Measurements from ENCODE around the gene DOC2B. TPM values are rescaled to one million over a fixed set of nuclear protein-coding genes. Genes with fewer than 3 reads are reported as not detected.

The DOC2B gene
- total and polyA plus RNA-seq, 7 donors = 1.7 to 6.3 (median 3.3) TPM

- no peaks in the 10 kb centered on the region for H3K9me3 ChIP-seq
- intact Hi-C loops (cut with DNase I) = no loop called here
- no peaks in the 10 kb centered on the region for H3K36me3 ChIP-seq (ENCODE audit: insufficient read depth in 1 of 2, low read depth in 1 of 2)
- H3K27ac ChIP-seq = no peak overlapping the region
- H3K4me3 ChIP-seq = no peak overlapping the region
- WGBS, 3 donors = 76 to 82% (median 76%) methylated on average over 16 of the region's 16 CpGs
- no peak for ATAC-seq
- peaks cover 0 to 49% (median 4%) of the 10 kb centered on the region in 3 donors for H3K27me3 ChIP-seq (ENCODE audit: insufficient read depth in 3 of 3, low read length in 2 of 3)
- DNase-seq = peak in 1 of 2 donors; percentile 31
- H3K4me1 ChIP-seq = no peaks in the 10 kb centered on the region
- TF ChIP-seq CTCF (IDR thresholded peaks at IDR 0.05) = no peak
Observed at GRCh38 chr17:194828-195602, 13.6 kb upstream of the DOC2B start.

DNA sequence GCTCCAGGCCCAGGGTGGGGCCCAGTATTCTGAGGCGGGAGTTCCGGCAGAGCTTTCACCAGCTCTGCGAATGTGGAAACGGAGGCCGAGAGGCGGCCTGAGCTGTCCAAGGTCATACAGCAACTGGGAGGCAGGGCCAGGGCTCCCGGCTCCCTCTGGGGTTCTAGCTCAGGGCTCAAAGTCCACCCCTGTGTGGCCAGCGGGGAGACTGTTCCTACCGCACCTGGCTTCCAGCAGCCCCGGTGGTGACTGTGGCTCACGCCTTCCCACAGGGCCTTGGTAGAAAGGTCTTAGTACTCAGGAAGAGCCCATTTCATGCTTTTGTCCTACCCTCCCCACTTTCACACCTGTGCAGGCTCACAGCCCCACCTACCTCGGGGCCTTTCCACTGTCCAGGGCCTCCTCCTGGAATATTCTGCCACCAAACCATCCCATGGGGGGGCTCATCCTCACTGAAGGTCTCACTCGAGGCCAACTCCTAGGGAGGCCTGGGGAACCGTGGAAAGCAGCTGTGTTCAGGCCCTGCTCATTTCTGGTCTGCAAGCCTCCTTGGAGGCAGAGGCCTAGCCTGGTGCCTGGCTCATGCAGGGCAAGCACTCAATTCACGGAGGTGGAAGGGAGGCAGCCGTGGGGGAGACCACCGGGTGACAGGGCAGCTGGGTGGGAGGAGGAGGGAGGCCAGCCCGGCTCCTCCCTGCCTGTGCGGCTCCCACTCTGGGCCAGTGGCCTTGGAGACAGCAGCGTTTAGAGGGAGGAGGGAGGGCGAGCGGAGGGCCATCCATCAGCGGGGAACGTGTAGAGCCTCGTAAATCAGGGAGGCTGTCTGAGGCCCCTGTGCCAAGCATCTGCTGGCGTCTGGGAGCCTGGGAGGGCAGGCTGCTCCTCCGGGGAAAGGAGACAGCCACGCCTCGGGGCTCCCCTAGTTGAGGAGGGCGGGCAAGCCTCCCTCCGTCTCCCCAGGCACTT, 12.7 kb upstream of the DOC2B start:
- Histone ChIP-seq H3K4me1 (no peaks in the 10 kb centered on the region), H3K36me3 (ENCODE audit: insufficient read depth in 1 of 2, low read depth in 1 of 2) (no peaks in the 10 kb centered on the region), H3K27me3 (ENCODE audit: insufficient read depth in 3 of 3, low read length in 2 of 3) (peaks cover 0 to 40% (median 4%) of the 10 kb centered on the region in 3 donors), H3K4me3 (no peak overlapping the region), H3K27ac (no peak overlapping the region), H3K9me3 (no peaks in the 10 kb centered on the region)
- intact Hi-C loops (cut with DNase I) = no loop called here
- 52 to 63% (median 61%) methylated on average over 27 to 31 of the region's 31 CpGs for WGBS, 3 donors
- ATAC-seq (no peak), DNase-seq (peak in 1 of 2 donors; percentile 34)
- no peak for TF ChIP-seq CTCF (IDR thresholded peaks at IDR 0.05)

- H3K36me3 ChIP-seq (ENCODE audit: insufficient read depth in 1 of 2, low read depth in 1 of 2) = no peaks in the 10 kb centered on the region
- peak in 1 of 2 donors; percentile 25 for DNase-seq
- TF ChIP-seq CTCF (IDR thresholded peaks at IDR 0.05) = no peak
- intact Hi-C loops (cut with DNase I) = no loop called here
- peaks cover 0 to 39% (median 4%) of the 10 kb centered on the region in 3 donors for H3K27me3 ChIP-seq (ENCODE audit: insufficient read depth in 3 of 3, low read length in 2 of 3)
- no peak overlapping the region for H3K4me3 ChIP-seq
- WGBS, 3 donors = 91 to 96% (median 94%) methylated on average over 8 of the region's 8 CpGs
- no peak overlapping the region for H3K27ac ChIP-seq
- ATAC-seq = no peak
- H3K4me1 ChIP-seq = no peaks in the 10 kb centered on the region
- H3K9me3 ChIP-seq = no peaks in the 10 kb centered on the region
Observed at GRCh38 chr17:193426-193810, 12.0 kb upstream of the DOC2B start.

DNA sequence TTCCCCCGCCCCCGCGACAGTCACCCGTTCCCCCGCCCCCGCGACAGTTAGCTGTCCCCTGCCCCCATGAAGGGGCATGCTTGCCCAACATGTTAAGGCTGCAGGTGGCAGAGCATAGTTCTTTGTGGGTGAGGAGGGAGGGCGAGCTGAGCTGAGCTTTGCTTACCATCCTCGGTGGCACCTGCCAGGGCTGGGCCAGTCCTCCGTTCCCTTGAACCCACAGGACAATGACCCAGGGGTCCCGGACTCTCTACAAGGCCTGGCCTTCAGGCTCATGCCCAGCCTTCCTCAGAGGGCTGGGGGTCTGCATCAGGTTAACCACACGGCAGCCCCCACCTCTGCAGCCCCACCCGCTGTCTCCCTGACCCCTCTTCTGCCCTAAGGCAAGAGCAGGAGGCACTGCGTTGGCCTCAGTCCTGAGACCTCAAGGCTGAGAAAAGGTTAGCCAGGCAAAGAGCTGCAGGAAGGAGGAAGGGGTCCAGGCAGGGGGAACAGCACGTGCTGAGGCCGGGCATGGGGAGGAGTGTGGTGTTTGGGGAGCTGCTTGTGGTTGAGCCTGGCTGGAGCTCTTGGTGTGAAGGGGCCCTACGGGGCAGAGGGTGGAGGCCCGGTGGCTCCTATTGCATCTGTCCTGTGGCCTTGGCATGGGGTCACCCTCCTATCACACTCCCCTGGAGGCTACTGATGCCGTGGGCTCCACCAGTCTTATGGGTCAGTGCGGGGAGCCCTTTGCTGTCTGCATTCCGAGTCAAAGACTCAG, 11.4 kb upstream of the DOC2B start:
- Histone ChIP-seq H3K9me3 (no peaks in the 10 kb centered on the region), H3K4me1 (no peaks in the 10 kb centered on the region), H3K36me3 (ENCODE audit: insufficient read depth in 1 of 2, low read depth in 1 of 2) (no peaks in the 10 kb centered on the region), H3K4me3 (no peak overlapping the region), H3K27me3 (ENCODE audit: insufficient read depth in 3 of 3, low read length in 2 of 3) (peaks cover 0 to 36% (median under 1%) of the 10 kb centered on the region in 3 donors), H3K27ac (no peak overlapping the region)
- ATAC-seq = no peak
- peak in 1 of 2 donors; percentile 27 for DNase-seq
- intact Hi-C loops (cut with DNase I) = no loop called here
- no peak for TF ChIP-seq CTCF (IDR thresholded peaks at IDR 0.05)
- 89 to 93% (median 89%) methylated on average over 15 to 21 of the region's 21 CpGs for WGBS, 3 donors
